DMS 273 (cell line): ENCODE data around the gene COPS9.

ENCODE experiments used
- DNase-seq: peaks from one replicate; lab custom pipeline; 2025; ENCODE audit not compliant: unreplicated experiment; lab: John Stamatoyannopoulos, UW

Gene COPS9

DNA sequence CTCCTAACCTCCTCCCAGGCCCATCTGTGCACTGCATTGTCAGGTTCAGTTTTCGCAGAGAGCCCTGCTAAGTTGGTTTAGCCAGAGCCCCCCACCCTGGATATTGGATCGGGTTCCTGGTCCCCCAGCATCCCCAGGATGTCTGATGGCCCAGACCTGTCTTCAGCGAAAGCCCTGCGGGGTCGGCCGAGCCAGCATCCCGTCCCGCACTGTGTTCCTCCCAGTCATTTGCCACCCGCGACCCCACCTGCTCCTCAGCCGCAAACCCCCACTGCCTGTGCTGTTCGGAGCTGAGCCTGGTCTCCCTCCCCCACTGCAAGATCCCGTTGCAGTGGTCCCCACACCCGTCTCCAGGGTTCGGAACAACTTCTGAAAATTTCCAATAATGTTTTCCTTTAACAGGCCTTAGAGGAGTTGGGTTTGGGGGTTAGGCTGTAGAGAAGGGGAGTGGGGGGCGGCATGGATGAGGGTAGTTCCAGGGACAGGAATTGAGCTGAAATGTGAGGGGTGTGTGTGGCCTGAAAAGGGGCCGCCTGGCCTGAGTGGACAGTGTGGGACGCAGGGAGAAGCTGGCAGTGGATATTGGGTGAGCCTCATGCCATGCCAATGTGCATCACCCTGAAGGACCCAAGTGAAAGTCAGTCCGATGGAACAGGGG is 1.6 kb upstream of the COPS9 start:
- DNase-seq, result no peak

- no peak for DNase-seq
Observed at GRCh38 chr2:240136671-240137292, 677 bp upstream of the COPS9 start.

DNA sequence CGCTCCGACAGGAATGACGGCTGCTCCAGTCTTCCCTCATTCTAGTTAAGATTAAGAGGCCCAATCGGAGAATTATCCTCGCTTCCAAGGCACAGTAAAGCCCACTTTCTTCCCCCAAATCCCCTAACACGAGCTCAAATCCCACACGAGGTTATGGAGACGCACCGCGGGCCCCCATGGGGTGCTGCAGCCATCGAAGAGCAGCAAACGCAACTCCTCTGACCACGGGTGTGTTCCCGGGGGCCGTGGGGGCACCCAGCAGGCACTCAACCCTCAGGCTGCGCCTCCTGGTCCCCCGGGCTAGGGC is 446 bp downstream of the COPS9 start:
- no peak for DNase-seq

DNA sequence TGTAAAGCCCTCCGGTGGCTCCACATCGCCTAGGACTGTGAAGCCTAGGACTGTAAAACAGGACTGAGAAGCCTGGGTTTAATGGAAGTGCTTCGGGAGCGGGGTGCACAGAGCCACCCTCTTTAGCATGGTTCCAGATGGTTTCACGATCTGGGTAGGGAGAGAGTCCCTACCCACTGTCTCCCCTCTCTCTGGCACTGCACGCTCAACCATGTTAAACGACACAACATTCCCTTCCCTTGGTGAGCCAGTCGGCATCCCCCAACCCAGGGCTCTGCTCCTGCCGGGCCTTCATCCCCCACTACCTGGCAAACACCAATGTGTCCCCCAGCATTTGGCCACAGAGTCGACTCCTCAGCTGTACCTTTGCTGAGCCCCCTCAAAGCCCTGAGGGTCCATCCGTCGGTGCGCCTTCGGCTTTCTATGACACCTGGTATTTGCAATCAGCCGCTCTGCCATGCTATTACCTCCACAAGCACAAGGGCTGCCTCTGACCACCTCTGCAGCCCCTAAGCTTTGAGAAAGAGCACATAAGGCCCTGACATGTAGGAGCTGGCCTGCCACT is 1.1 kb downstream of the COPS9 start:
- DNase-seq, result no peak

DNA sequence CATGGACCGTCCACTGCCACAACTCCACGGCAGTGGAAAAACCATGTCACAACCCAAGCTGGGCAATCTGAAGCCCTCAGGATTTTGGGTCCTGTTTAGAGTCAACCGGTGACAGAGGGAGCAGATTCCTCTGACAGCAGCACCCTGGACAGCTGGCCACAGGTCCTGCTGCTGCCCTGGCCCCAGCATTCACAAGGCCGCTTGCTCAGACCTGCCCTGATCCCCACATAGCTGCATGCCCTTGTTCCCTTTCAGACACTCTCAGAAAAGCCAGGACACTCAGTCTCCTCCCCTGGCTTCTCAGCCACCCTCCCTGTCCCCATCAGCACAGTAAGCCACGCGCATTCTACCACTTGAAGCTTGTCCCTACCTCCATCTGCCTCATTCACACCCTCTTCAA is 1.6 kb downstream of the COPS9 start:
- DNase-seq, result no peak

GRCh38 chr2:240133401-240133800 is 2.7 kb downstream of the COPS9 start:
- DNase-seq, result no peak

GRCh38 chr2:240132651-240132980 is 3.5 kb downstream of the COPS9 start:
- no peak for DNase-seq

DNA sequence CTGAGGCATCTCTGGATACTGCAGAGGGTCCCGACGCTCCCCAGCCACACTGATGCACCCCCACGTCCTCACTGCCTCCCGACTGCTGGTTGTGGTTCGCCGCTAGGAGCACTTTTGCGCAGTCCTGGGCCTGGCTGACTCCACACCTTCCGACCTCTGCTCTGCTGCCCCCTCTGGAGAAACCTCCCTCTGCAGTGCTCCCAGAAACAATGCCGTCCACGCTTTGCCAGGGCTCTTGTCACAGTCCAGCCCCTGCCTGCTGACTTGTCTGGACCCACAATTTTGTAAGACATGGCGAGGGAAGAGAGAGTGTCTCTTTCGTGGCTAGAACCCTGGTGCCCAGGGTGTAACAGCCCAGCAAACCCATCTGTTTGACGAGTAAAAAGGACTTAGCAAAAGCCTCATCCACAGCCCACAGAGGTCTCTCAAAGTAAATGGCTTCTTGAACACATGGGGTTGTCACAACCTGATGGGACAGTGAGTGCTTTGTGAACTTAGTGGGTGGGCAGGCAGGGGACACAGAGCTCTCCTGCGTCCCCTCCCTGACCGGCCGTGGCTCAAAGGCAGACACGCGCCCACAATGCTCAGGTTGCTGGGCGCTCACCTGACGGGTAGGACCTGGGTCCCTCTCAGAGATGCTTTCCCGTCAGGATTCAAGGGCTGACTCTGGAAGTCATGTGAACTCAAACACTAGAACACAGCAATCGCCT is 4.0 kb downstream of the COPS9 start:
- no peak for DNase-seq

- DNase-seq, result no peak
Observed at GRCh38 chr2:240131296-240131695, 4.8 kb downstream of the COPS9 start.

DNA sequence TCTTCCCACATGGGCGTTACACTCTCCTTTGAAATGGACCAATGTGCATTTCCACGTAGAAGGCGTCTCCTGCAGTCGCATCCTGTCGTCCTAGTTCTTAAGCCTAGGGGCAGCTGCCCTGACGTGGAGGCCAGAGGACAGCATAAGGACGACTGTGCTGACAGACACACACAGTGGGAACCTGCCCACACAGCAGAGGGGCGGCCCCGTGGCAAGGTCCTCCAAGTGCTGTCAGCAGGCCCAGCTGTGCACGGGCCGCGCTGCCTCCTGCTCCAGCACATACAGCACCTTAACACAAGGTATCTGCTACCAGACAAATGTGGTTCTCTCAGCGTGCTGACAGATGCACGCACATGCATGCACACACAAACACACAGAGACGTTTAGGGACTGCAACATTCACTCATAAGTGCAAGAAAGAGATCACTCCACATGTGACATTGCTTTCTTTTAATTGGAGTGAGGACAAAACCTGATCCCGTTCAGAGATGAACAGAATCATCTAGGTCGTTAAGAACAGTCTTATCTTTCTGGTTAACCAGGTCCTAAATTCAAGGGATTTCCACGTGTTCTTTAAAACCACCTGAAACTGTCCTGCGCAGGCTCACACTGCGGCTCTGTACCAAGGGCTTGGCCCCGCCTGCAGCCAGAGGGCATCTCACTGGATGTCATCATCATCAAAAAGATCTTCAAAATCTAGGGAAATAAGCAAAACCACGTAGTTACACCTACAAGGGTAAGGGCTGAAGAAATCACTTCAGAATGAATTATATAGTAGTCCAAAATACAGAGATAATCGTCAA is 5.5 kb downstream of the COPS9 start:
- DNase-seq, result no peak

- no peak for DNase-seq
Observed at GRCh38 chr2:240129731-240130392, 6.2 kb downstream of the COPS9 start.

DNA sequence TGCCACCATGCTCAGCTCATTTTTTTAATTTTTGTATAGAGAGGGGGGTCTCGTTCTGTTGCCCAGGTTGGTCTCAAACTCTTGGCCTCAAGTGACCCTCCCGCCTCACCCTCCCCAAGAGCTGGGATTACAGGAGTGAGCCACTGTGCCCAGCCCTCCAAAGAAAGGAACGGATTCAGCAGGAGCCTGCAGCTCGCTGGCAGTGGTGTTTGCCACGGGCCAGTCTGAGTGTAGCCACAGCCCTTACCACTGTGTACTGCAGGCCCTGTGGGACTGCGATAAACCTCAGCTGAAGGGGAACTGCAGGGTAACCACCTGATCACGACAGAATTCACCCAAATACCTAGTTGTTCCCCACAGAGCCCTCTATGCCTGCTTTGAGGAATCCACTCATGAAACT is 6.8 kb downstream of the COPS9 start:
- no peak for DNase-seq

DNA sequence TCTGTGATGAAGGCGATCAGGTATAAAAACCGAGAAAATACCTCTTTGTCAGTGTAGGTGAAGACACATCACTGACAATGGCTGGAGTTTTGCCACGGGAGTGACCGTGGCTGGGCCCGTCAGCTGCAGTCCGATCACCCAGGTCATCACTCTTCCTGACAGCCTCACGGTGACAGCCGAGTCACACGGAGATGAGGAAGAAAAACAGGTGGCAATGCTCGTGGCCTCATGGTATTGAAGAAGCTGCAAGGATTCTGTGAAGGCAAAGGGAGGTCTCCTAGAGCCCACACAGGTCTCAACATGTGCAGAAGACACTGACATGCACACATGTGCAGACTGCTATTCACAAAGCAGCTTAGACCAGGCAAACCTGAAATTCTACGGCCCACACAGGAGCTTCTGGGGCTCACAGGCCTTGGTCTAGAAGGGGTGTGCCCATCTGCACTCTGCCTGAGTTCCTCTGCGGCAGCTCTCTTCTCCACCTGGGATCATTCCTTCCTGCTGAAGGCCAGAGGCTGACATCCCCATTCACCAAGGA is 7.4 kb downstream of the COPS9 start:
- no peak for DNase-seq

- DNase-seq, result no peak
Observed at GRCh38 chr2:240127911-240128607, 8.0 kb downstream of the COPS9 start.

- DNase-seq, result no peak
Observed at GRCh38 chr2:240127191-240127750, 8.8 kb downstream of the COPS9 start.

DNA sequence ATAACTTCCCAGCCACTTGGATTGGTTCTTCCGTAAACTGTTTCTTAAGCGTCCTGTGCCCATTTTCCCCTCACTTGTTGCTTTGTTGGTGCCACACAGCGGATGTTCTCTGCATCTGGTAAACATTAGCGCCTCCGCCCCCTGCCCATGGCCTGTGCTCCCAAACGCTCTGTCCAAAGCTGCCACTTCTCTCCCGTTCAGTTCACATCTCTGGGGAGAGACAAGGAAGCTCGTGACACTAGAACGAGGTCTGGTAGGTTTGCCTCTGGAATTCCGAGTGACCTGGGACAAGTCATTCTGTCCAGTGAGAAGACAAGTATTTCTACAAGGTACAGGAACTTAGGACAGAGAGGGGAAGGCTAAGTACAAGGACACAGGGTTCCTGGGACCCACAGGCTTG is 9.4 kb downstream of the COPS9 start:
- DNase-seq, result no peak

- DNase-seq, result no peak
Observed at GRCh38 chr2:240125742-240126141, 10.4 kb downstream of the COPS9 start.

GRCh38 chr2:240124651-240125030 is 11.5 kb downstream of the COPS9 start:
- no peak for DNase-seq

- DNase-seq, result no peak
Observed at GRCh38 chr2:240123821-240124650, 12.1 kb downstream of the COPS9 start.
